Measurements from ENCODE around the gene NDUFAF3. TPM values are rescaled to one million over a fixed set of nuclear protein-coding genes. Genes with fewer than 3 reads are reported as not detected.

NDUFAF3 gene
- total RNA-seq, 1 donor from 2014 or later, result 60.4 TPM

DNA sequence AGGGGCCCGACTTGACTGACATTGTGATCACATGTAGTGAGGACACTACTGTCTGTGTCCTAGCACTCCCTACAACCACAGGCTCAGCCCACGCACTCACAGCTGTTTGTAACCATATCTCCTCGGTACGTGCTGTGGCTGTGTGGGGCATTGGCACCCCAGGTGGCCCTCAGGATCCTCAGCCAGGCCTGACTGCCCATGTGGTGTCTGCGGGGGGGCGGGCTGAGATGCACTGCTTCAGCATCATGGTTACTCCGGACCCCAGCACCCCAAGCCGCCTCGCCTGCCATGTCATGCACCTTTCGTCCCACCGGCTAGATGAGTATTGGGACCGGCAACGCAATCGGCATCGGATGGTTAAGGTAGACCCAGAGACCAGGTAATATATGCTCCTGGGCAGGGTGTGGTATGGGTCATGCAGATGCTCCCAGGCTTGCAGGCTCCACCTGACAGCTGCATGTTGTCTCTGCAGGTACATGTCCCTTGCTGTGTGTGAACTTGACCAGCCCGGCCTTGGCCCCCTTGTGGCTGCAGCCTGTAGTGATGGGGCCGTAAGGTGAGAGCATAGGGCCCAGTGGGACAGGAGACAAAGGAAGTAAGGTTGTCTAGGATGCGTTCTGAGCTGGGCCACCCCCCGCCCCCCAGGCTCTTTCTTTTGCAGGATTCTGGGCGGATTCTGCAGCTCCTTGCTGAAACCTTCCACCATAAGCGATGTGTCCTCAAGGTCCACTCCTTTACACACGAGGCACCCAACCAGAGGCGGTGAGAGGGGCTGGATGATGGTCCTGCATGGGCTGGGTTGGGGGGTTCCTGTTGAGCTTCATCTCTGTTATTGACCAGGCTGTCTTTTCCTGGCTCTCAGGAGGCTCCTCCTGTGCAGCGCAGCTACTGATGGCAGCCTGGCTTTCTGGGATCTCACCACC lies 7.9 kb upstream of the NDUFAF3 start:
- Mint-ChIP-seq H3K27ac (ENCODE audit: unreplicated experiment) (no peak overlapping the region), H3K36me3 (ENCODE audit: low read depth) (peaks cover 22% of the 10 kb centered on the region), H3K27me3 (ENCODE audit: low read depth) (no peaks in the 10 kb centered on the region), H3K4me3 (ENCODE audit: unreplicated experiment) (no peak overlapping the region), H3K9me3 (ENCODE audit: low read depth) (no peaks in the 10 kb centered on the region), H3K4me1 (ENCODE audit: low read depth) (peaks cover 32% of the 10 kb centered on the region)
- no peak for DNase-seq (ENCODE audit: low spot score)
- TF ChIP-seq, protein P1, sequence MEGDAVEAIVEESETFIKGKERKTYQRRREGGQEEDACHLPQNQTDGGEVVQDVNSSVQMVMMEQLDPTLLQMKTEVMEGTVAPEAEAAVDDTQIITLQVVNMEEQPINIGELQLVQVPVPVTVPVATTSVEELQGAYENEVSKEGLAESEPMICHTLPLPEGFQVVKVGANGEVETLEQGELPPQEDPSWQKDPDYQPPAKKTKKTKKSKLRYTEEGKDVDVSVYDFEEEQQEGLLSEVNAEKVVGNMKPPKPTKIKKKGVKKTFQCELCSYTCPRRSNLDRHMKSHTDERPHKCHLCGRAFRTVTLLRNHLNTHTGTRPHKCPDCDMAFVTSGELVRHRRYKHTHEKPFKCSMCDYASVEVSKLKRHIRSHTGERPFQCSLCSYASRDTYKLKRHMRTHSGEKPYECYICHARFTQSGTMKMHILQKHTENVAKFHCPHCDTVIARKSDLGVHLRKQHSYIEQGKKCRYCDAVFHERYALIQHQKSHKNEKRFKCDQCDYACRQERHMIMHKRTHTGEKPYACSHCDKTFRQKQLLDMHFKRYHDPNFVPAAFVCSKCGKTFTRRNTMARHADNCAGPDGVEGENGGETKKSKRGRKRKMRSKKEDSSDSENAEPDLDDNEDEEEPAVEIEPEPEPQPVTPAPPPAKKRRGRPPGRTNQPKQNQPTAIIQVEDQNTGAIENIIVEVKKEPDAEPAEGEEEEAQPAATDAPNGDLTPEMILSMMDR (IDR thresholded peaks at IDR 0.05), result peak; percentile 75

DNA sequence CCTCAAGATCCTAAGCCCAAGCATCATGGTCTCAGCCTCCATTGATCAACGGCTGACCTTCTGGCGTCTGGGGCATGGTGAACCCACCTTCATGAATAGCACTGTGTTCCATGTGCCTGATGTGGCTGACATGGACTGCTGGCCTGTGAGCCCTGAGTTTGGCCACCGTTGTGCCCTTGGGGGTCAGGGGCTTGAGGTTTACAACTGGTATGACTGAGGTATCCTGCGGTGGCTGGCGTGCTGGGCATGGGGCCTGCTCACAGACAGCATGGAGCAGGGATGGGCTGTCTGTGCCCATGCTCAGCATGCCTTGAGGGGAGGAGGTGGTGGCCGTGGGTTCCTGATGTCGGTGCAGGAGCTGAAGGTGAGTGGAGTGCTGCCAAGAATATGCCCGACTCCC lies 6.8 kb upstream of the NDUFAF3 start:
- no peaks in the 10 kb centered on the region for H3K9me3 Mint-ChIP-seq (ENCODE audit: low read depth)
- no peaks in the 10 kb centered on the region for H3K27me3 Mint-ChIP-seq (ENCODE audit: low read depth)
- TF ChIP-seq, protein P1 (IDR thresholded peaks at IDR 0.05), result no peak
- peak overlapping the region; percentile 70 for H3K27ac Mint-ChIP-seq (ENCODE audit: unreplicated experiment)
- no peak overlapping the region for H3K4me3 Mint-ChIP-seq (ENCODE audit: unreplicated experiment)
- H3K36me3 Mint-ChIP-seq (ENCODE audit: low read depth), result peaks cover 19% of the 10 kb centered on the region
- no peak for DNase-seq (ENCODE audit: low spot score)
- peaks cover 34% of the 10 kb centered on the region for H3K4me1 Mint-ChIP-seq (ENCODE audit: low read depth)

DNA sequence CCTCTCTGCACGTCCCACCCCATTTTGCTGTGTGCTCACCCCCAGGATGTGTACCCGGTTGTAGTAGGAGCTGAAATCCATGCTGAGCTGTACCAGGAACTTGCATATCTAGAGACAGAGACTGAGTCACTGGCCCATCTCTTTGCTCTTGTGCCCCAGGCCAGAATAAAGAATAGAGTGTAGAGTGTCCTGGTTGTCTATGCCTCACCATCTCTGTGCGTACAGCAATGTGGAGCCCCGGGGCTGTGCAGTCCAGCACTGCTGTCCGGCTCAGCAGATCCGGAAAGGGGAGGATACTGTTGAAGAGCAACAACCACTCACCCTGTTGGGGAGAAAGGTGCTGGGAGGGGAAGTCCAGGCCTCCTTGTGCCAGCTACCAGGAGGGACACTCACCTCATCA lies 6.2 kb upstream of the NDUFAF3 start:
- no peak overlapping the region for H3K4me3 Mint-ChIP-seq (ENCODE audit: unreplicated experiment)
- no peak for DNase-seq (ENCODE audit: low spot score)

DNA sequence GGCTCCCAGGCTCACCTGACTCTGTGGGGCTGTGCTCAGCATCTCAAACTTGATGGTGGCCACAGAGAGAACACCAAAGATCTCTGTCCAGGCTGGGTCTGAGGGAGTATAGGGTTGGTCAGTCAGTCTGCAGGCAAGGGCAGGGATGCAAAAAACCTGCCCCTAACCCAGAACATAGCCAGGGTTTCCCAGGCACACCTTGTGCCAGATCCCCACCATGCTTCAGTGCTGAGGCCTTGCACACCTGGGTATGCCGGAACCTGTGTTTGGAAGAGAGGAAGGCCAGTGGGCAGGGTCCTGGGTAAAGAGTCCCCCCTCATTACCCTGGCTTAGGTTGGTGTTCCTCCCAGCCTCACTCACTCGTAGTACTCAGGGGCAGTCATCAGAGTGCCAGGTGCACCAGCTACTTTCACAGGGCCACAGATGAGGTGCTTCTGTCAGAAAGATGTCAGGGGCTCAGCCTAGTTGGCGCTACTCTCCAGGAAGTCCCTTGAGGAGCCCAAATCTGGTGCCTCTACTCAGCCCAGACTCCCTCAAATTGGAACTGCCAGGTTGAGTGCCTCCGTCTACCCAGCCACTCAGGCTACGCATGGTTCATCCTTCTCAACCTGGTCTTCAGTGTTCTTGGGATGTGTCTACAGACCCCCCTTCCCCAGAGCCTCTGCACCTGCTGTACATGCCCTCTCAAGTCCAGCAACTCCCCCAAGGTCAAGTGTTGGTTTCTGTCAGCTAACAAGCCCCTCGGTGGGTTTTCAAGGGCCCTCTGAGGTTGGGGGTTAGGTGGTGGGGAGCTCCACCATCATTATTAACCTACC lies 5.3 kb upstream of the NDUFAF3 start:
- Mint-ChIP-seq H3K36me3 (ENCODE audit: low read depth) (peaks cover 18% of the 10 kb centered on the region), H3K4me3 (ENCODE audit: unreplicated experiment) (peak overlapping the region; percentile 80)

More for the DNA sequence above, 6.2 kb upstream of the NDUFAF3 start:
- Mint-ChIP-seq H3K36me3 (ENCODE audit: low read depth) (peaks cover 19% of the 10 kb centered on the region), H3K9me3 (ENCODE audit: low read depth) (no peaks in the 10 kb centered on the region), H3K27me3 (ENCODE audit: low read depth) (no peaks in the 10 kb centered on the region), H3K4me1 (ENCODE audit: low read depth) (peaks cover 37% of the 10 kb centered on the region), H3K27ac (ENCODE audit: unreplicated experiment) (peak overlapping the region; percentile 70)
- TF ChIP-seq, protein P1 (IDR thresholded peaks at IDR 0.05), result no peak

More for the DNA sequence above, 5.3 kb upstream of the NDUFAF3 start:
- TF ChIP-seq, protein P1 (IDR thresholded peaks at IDR 0.05), result no peak
- H3K27ac Mint-ChIP-seq (ENCODE audit: unreplicated experiment), result no peak overlapping the region
- DNase-seq (ENCODE audit: low spot score), result no peak
- peaks cover 38% of the 10 kb centered on the region for H3K4me1 Mint-ChIP-seq (ENCODE audit: low read depth)
- no peaks in the 10 kb centered on the region for H3K27me3 Mint-ChIP-seq (ENCODE audit: low read depth)
- H3K9me3 Mint-ChIP-seq (ENCODE audit: low read depth), result no peaks in the 10 kb centered on the region

Data from chondrocyte (in vitro differentiated cells).